ENCODE data around the gene MAN1C1.
A peak's percentile ranks its signal among the peaks of the same experiment; 100 is the strongest.

The MAN1C1 gene

DNA sequence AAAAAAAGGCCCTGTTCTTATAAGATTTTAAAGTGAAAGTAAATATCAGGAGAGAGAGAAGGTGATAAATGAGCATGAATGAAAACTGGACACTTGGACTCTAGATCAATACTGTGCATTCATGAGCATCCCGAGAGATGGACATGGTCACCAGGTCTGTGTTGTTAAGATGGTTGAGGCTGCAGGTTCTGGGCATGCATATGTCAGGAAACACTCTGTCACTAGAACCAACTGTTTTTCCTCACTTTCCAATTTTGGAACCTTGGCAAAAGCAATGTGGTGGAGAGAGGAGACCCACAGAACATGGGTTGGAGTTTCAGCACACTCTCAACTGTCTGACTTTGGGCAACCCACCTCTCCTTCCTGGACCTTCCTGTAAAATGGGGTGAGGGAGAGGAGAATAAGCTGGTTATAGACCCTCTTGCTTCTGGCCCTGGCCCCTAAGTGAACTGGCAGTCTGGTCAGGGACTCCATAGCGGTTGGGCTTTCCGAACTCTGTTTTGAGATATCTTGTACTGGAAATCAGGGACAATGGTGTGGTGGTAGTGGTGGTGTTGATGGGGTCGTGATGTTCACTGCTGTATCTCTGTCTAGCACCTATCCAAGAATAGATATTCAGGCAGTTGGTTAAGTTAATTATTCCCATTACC is 4.2 kb downstream of the MAN1C1 start:
- H3K36me3 ChIP-seq (ENCODE audit: control insufficient read depth in 5 of 5, insufficient read depth in 5 of 5, low read length in 5 of 5), result no peaks in the 10 kb centered on the region
- H3K27ac ChIP-seq (ENCODE audit: low read depth, low read length), result no peak overlapping the region
- peaks cover 2 to 39% (median 35%) of the 10 kb centered on the region in 5 donors for H3K4me1 ChIP-seq (ENCODE audit: control insufficient read depth in 5 of 5, insufficient read depth in 5 of 5, low read length in 5 of 5)
- peaks cover 0 to 6% (median 0%) of the 10 kb centered on the region in 5 donors for H3K27me3 ChIP-seq (ENCODE audit: control insufficient read depth in 5 of 5, insufficient read depth in 4 of 5, low read length in 5 of 5)
- no peaks in the 10 kb centered on the region for H3K9me3 ChIP-seq (ENCODE audit: control insufficient read depth in 5 of 5, low read length in 5 of 5)
- no peak overlapping the region for H3K4me3 ChIP-seq (ENCODE audit: low read depth in 1 of 5, low read length in 5 of 5)
- no peak overlapping the region for H3K9ac ChIP-seq (ENCODE audit: low read length in 5 of 5)

DNA sequence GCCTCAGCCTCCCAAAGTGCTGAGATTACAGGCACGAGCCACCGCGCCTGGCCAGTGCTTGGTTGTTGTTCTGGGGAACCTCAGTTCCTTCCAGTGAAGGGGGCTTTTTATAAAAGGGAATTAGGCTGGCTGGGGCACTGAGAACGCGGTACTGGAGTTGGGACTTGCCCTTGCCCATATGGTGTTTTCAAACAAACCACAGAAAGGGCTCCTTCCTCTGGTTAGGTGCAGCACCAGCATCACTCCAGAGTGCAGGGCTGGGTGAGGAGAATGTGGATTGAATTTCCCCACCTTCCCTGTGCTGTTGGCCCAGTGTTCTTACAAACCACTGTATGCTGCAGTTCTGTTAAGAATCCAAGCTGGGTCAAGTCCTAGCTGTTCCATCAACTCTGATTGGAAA is 5.3 kb downstream of the MAN1C1 start:
- Histone ChIP-seq H3K4me1 (ENCODE audit: control insufficient read depth in 5 of 5, insufficient read depth in 5 of 5, low read length in 5 of 5) (peaks cover 2 to 33% (median 29%) of the 10 kb centered on the region in 5 donors), H3K36me3 (ENCODE audit: control insufficient read depth in 5 of 5, insufficient read depth in 5 of 5, low read length in 5 of 5) (no peaks in the 10 kb centered on the region), H3K9me3 (ENCODE audit: control insufficient read depth in 5 of 5, low read length in 5 of 5) (no peaks in the 10 kb centered on the region), H3K27ac (ENCODE audit: low read depth, low read length) (no peak overlapping the region), H3K4me3 (ENCODE audit: low read depth in 1 of 5, low read length in 5 of 5) (no peak overlapping the region), H3K9ac (ENCODE audit: low read length in 5 of 5) (peak overlapping the region in 1 of 5 donors; percentile 45), H3K27me3 (ENCODE audit: control insufficient read depth in 5 of 5, insufficient read depth in 4 of 5, low read length in 5 of 5) (peaks cover 0 to 6% (median 0%) of the 10 kb centered on the region in 5 donors)

DNA sequence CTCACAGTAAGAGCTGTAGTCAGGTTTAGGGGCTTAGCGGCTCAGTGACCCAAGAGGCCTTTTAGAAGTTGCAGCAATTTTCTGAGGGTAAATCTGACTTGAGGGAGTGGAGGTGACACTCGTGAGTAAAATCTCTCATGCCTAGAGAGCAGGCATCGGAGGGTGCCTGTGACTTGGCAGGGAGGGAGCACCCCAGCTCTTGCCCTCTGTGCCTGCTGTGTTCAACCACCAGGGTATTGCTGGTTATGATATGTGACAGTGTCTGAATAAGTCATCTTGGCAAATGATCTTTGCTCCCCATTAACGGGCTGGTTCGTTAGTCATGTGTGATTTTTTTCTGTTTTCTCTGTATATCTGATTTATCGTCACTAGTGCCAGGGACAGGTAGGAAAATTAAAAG is 5.9 kb downstream of the MAN1C1 start:
- Histone ChIP-seq H3K27me3 (ENCODE audit: control insufficient read depth in 5 of 5, insufficient read depth in 4 of 5, low read length in 5 of 5) (peaks cover 0 to 6% (median 0%) of the 10 kb centered on the region in 5 donors), H3K9ac (ENCODE audit: low read length in 5 of 5) (no peak overlapping the region), H3K9me3 (ENCODE audit: control insufficient read depth in 5 of 5, low read length in 5 of 5) (no peaks in the 10 kb centered on the region), H3K27ac (ENCODE audit: low read depth, low read length) (no peak overlapping the region), H3K36me3 (ENCODE audit: control insufficient read depth in 5 of 5, insufficient read depth in 5 of 5, low read length in 5 of 5) (no peaks in the 10 kb centered on the region), H3K4me1 (ENCODE audit: control insufficient read depth in 5 of 5, insufficient read depth in 5 of 5, low read length in 5 of 5) (peaks cover 2 to 32% (median 25%) of the 10 kb centered on the region in 5 donors), H3K4me3 (ENCODE audit: low read depth in 1 of 5, low read length in 5 of 5) (no peak overlapping the region)

DNA sequence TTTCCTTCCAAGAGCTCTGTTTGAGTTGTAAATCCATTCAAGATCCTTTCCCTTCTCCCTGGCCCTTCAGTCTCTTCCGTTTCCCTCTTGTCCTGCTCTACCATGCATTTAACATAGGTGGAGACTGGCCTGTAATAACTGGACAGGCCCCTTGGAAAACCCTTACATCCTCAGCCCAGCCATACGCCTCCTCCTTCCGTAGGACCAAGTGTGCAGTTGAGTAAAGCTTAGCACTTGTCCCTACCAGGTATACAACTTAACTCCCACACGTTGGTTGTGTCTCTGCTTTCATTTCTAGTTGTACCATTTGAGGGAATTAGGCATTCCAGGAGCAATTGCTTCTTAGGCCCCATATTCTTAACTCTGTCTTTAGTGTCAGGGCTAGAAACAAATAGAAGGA is 6.4 kb downstream of the MAN1C1 start:
- peaks cover 2 to 29% (median 21%) of the 10 kb centered on the region in 5 donors for H3K4me1 ChIP-seq (ENCODE audit: control insufficient read depth in 5 of 5, insufficient read depth in 5 of 5, low read length in 5 of 5)

DNA sequence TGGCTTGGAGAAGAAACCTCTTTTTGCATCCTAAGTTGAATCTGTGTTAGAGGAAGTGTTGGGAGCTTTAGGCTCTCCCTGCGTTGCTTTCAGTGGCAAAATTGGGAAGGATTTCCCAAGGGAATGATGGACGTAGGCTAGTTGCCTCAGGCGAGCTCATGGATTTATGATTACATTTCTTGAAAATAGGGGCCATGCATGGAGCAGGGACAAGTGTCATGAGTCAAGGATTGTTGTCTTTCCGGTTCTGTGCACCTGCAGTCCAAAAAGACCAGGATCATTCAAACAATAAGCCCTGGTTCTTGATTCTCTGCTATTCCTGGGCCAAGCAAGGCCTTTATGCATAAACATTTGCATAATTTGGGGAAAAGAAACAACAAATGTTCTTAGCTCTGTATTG is 7.1 kb downstream of the MAN1C1 start:
- no peaks in the 10 kb centered on the region for H3K36me3 ChIP-seq (ENCODE audit: control insufficient read depth in 5 of 5, insufficient read depth in 5 of 5, low read length in 5 of 5)
- H3K4me1 ChIP-seq (ENCODE audit: control insufficient read depth in 5 of 5, insufficient read depth in 5 of 5, low read length in 5 of 5), result peaks cover under 1 to 21% (median 16%) of the 10 kb centered on the region in 5 donors
- H3K4me3 ChIP-seq (ENCODE audit: low read depth in 1 of 5, low read length in 5 of 5), result no peak overlapping the region
- H3K27ac ChIP-seq (ENCODE audit: low read depth, low read length), result no peak overlapping the region
- peaks cover 0 to 4% (median 0%) of the 10 kb centered on the region in 5 donors for H3K27me3 ChIP-seq (ENCODE audit: control insufficient read depth in 5 of 5, insufficient read depth in 4 of 5, low read length in 5 of 5)
- no peak overlapping the region for H3K9ac ChIP-seq (ENCODE audit: low read length in 5 of 5)
- no peaks in the 10 kb centered on the region for H3K9me3 ChIP-seq (ENCODE audit: control insufficient read depth in 5 of 5, low read length in 5 of 5)

More for the DNA sequence above, 6.4 kb downstream of the MAN1C1 start:
- no peak overlapping the region for H3K27ac ChIP-seq (ENCODE audit: low read depth, low read length)
- no peaks in the 10 kb centered on the region for H3K9me3 ChIP-seq (ENCODE audit: control insufficient read depth in 5 of 5, low read length in 5 of 5)
- peaks cover 0 to 6% (median 0%) of the 10 kb centered on the region in 5 donors for H3K27me3 ChIP-seq (ENCODE audit: control insufficient read depth in 5 of 5, insufficient read depth in 4 of 5, low read length in 5 of 5)
- no peak overlapping the region for H3K9ac ChIP-seq (ENCODE audit: low read length in 5 of 5)
- no peak overlapping the region for H3K4me3 ChIP-seq (ENCODE audit: low read depth in 1 of 5, low read length in 5 of 5)
- H3K36me3 ChIP-seq (ENCODE audit: control insufficient read depth in 5 of 5, insufficient read depth in 5 of 5, low read length in 5 of 5), result no peaks in the 10 kb centered on the region

DNA sequence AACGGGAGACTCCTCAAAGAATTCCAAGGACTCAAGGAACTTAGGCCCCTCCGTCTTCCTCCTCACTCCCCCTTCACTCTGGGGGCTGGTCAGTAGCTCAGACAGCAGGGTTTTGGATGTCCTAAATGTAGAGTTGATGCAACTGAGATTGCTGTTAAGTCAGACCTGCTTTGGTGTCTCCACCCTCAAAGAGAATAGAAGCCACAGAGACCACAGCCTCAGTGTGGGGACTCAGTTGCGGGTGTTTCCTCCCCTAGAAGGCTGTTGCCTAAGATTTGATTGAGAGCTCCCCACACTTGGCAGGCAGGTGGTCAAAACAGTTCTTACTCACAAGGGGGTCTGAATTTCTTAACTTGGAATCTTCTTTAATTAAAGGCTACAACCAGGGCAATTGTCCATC is 7.6 kb downstream of the MAN1C1 start:
- no peaks in the 10 kb centered on the region for H3K36me3 ChIP-seq (ENCODE audit: control insufficient read depth in 5 of 5, insufficient read depth in 5 of 5, low read length in 5 of 5)
- H3K4me3 ChIP-seq (ENCODE audit: low read depth in 1 of 5, low read length in 5 of 5), result no peak overlapping the region
- H3K27me3 ChIP-seq (ENCODE audit: control insufficient read depth in 5 of 5, insufficient read depth in 4 of 5, low read length in 5 of 5), result peaks cover 0 to 4% (median 0%) of the 10 kb centered on the region in 5 donors
- no peak overlapping the region for H3K9ac ChIP-seq (ENCODE audit: low read length in 5 of 5)
- no peaks in the 10 kb centered on the region for H3K9me3 ChIP-seq (ENCODE audit: control insufficient read depth in 5 of 5, low read length in 5 of 5)
- peaks cover 0 to 17% (median 11%) of the 10 kb centered on the region in 5 donors for H3K4me1 ChIP-seq (ENCODE audit: control insufficient read depth in 5 of 5, insufficient read depth in 5 of 5, low read length in 5 of 5)
- H3K27ac ChIP-seq (ENCODE audit: low read depth, low read length), result no peak overlapping the region

DNA sequence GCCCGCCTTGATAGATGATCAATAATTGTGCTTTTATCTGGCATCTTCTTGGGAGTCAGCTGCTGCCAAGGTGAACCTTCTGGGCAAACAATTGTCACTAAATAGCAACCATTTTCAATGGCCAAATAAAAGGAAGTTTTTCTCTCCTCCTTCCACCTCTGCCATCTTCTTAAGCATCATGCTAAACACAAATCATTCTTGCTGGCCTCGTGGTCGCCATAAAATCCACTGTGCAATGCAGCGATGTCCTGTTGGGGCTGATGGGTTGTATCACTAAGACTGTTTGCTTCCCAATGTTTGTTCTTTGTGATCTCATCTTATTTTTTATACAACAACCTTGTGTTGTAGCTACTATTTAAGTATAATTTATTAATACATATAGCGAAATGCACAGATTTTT is 8.0 kb downstream of the MAN1C1 start:
- no peaks in the 10 kb centered on the region for H3K9me3 ChIP-seq (ENCODE audit: control insufficient read depth in 5 of 5, low read length in 5 of 5)
- H3K36me3 ChIP-seq (ENCODE audit: control insufficient read depth in 5 of 5, insufficient read depth in 5 of 5, low read length in 5 of 5), result no peaks in the 10 kb centered on the region
- H3K27me3 ChIP-seq (ENCODE audit: control insufficient read depth in 5 of 5, insufficient read depth in 4 of 5, low read length in 5 of 5), result peaks cover 0 to under 1% (median 0%) of the 10 kb centered on the region in 5 donors
- H3K4me1 ChIP-seq (ENCODE audit: control insufficient read depth in 5 of 5, insufficient read depth in 5 of 5, low read length in 5 of 5), result peaks cover 0 to 13% (median 7%) of the 10 kb centered on the region in 5 donors
- H3K27ac ChIP-seq (ENCODE audit: low read depth, low read length), result no peak overlapping the region
- H3K4me3 ChIP-seq (ENCODE audit: low read depth in 1 of 5, low read length in 5 of 5), result no peak overlapping the region
- H3K9ac ChIP-seq (ENCODE audit: low read length in 5 of 5), result no peak overlapping the region

DNA sequence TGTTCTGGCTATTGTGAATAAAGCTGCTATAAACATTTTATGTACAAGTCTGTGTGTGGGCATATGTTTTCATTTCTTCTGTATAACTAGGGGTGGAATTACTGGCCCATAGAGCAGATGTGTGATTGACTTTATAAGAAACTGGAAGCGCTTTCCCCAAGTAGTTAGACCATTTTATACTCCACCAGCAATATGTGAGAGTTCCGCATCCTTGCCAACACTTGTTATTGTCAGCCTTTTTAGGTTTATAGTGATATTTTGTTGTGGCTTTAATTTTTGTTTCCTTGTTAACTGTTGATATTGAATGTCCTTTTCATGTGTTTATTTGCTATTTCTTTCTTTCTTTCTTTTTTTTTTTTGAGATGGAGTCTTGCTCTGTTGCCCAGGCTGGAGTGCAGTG is 9.4 kb downstream of the MAN1C1 start:
- no peaks in the 10 kb centered on the region for H3K9me3 ChIP-seq (ENCODE audit: control insufficient read depth in 5 of 5, low read length in 5 of 5)
- no peak overlapping the region for H3K27ac ChIP-seq (ENCODE audit: low read depth, low read length)
- H3K27me3 ChIP-seq (ENCODE audit: control insufficient read depth in 5 of 5, insufficient read depth in 4 of 5, low read length in 5 of 5), result no peaks in the 10 kb centered on the region
- H3K36me3 ChIP-seq (ENCODE audit: control insufficient read depth in 5 of 5, insufficient read depth in 5 of 5, low read length in 5 of 5), result no peaks in the 10 kb centered on the region
- H3K4me1 ChIP-seq (ENCODE audit: control insufficient read depth in 5 of 5, insufficient read depth in 5 of 5, low read length in 5 of 5), result peaks cover 0 to 3% (median under 1%) of the 10 kb centered on the region in 5 donors
- H3K4me3 ChIP-seq (ENCODE audit: low read depth in 1 of 5, low read length in 5 of 5), result no peak overlapping the region
- no peak overlapping the region for H3K9ac ChIP-seq (ENCODE audit: low read length in 5 of 5)

DNA sequence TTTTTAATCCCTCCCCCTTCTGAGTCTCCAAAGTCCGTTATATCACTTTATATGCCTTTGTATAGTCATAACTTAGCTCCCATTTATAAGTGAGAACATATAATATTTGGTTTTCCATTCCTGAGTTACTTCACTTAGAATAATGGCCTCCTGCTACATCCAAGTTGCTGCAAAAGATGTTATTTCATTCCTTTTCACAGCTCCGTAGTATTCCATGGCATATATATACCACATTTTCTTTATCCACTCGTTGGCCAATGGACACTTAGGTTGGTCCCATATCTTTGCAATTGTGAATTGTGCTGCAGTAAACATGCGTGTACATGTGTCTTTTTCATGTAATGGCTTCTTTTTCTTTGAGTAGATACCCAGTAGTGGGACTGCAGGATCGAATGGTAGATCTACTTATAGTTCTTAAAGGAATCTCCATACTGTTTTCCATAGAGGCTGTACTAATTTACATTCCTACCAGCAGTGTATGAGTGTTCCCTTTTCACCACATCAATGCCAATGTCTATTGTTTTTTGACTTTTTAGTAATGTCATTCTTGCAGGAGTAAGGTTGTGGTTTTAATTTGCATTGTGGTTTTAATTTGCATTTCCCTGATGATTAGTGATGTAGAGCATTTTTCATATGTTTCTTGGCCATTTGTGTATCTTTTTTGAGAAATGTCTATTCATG is 12.3 kb downstream of the MAN1C1 start:
- H3K36me3 ChIP-seq (ENCODE audit: control insufficient read depth in 5 of 5, insufficient read depth in 5 of 5, low read length in 5 of 5), result no peaks in the 10 kb centered on the region
- H3K4me3 ChIP-seq (ENCODE audit: low read depth in 1 of 5, low read length in 5 of 5), result no peak overlapping the region
- no peak overlapping the region for H3K27ac ChIP-seq (ENCODE audit: low read depth, low read length)
- H3K9me3 ChIP-seq (ENCODE audit: control insufficient read depth in 5 of 5, low read length in 5 of 5), result no peaks in the 10 kb centered on the region
- peaks cover 0 to 9% (median 3%) of the 10 kb centered on the region in 5 donors for H3K4me1 ChIP-seq (ENCODE audit: control insufficient read depth in 5 of 5, insufficient read depth in 5 of 5, low read length in 5 of 5)
- no peak overlapping the region for H3K9ac ChIP-seq (ENCODE audit: low read length in 5 of 5)
- no peaks in the 10 kb centered on the region for H3K27me3 ChIP-seq (ENCODE audit: control insufficient read depth in 5 of 5, insufficient read depth in 4 of 5, low read length in 5 of 5)

DNA sequence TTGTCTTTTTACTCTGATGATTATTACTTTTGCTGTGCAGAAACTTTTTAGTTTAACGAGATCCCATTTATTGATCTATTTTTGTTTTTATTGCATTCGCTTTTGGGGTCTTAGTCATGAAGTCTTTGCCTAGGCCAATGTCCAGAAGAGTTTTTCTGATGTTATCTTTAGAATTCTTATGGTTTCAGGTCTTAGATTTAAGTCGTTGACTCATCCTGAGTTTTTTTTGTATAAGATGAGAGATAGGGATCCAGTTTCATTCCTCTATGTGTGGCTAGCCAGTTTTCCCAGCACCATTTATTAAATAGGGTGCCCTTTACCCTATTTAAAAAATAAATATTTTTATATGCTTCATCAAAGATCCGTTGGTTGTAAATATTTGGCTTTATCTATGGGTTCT is 13.2 kb downstream of the MAN1C1 start:
- H3K9me3 ChIP-seq (ENCODE audit: control insufficient read depth in 5 of 5, low read length in 5 of 5), result no peaks in the 10 kb centered on the region
- no peaks in the 10 kb centered on the region for H3K36me3 ChIP-seq (ENCODE audit: control insufficient read depth in 5 of 5, insufficient read depth in 5 of 5, low read length in 5 of 5)
- no peaks in the 10 kb centered on the region for H3K27me3 ChIP-seq (ENCODE audit: control insufficient read depth in 5 of 5, insufficient read depth in 4 of 5, low read length in 5 of 5)
- H3K9ac ChIP-seq (ENCODE audit: low read length in 5 of 5), result no peak overlapping the region
- H3K4me1 ChIP-seq (ENCODE audit: control insufficient read depth in 5 of 5, insufficient read depth in 5 of 5, low read length in 5 of 5), result peaks cover 0 to 9% (median 3%) of the 10 kb centered on the region in 5 donors
- no peak overlapping the region for H3K4me3 ChIP-seq (ENCODE audit: low read depth in 1 of 5, low read length in 5 of 5)
- H3K27ac ChIP-seq (ENCODE audit: low read depth, low read length), result no peak overlapping the region

Measured in subcutaneous abdominal adipose tissue (tissue), 5 donors.